Panc1 (cell line): Measurements from ENCODE around the gene LRRK1. TPM values are rescaled to one million over a fixed set of nuclear protein-coding genes. Genes with fewer than 3 reads are reported as not detected.

ENCODE experiments used
- ATAC-seq: fragments of 200-7000 bp; cut with Tn5 transposase; 2 replicates; pipeline ENCODE4 v1.9.1; 2020; ENCODE audit warnings: mild to moderate bottlenecking, moderate library complexity
- BruUV-seq: library from RNA; stranded (reverse); fragments of 400-500 nt; replicated peaks from 2 replicates; lab custom pipeline; 2021; lab: Mats Ljungman, UMichigan
- CTCF ChIA-PET: fragments of 300-600 bp; sonication (Branson Sonifier 250); formaldehyde crosslinking; loops from one replicate; lab custom pipeline; 2022; ENCODE audit warnings: antibody characterized with exemption; lab: Charles Lee
- POLR2A ChIA-PET: fragments of 300-600 bp; sonication (Branson Sonifier 250); formaldehyde crosslinking; loops from one replicate; lab custom pipeline; 2022; ENCODE audit warnings: antibody characterized with exemption; lab: Charles Lee
- DNase-seq: peaks from one replicate; pipeline ENCODE4 v3.0.0-alpha.2; 2010; ENCODE audit warnings: low read depth, low spot score
- H3K27ac ChIP-seq: 2 replicates; pipeline ENCODE4 v1.5.1; 2011; ENCODE audit warnings: mild to moderate bottlenecking, low read length, inconsistent platforms
- H3K27me3 ChIP-seq: fragments of 200-500 bp; sonication (Bioruptor generic); 2 replicates; pipeline ENCODE4 v1.6.0; 2014; ENCODE audit warnings: low read length, inconsistent platforms; ENCODE audit not compliant: control insufficient read depth, insufficient read depth
- H3K36me3 ChIP-seq: fragments of 200-500 bp; sonication (Bioruptor generic); 2 replicates; pipeline ENCODE4 v1.5.1; 2014; ENCODE audit warnings: inconsistent platforms, mild to moderate bottlenecking, low read length, moderate library complexity; ENCODE audit not compliant: control insufficient read depth, insufficient read depth
- H3K4me1 ChIP-seq: 2 replicates; pipeline ENCODE4 v1.5.1; 2011; ENCODE audit warnings: inconsistent platforms, mild to moderate bottlenecking, low read length, moderate library complexity; ENCODE audit not compliant: control insufficient read depth, insufficient read depth
- H3K4me3 ChIP-seq, 2 experiments: 2 replicates each; pipeline ENCODE4 v1.5.1; 2011 to 2012; ENCODE audit warnings: low read depth in 2 of 2, low read length in 2 of 2, mild to moderate bottlenecking in 2 of 2, inconsistent platforms in 1 of 2, moderate library complexity in 1 of 2
- H3K9me3 ChIP-seq: fragments of 200-500 bp; sonication (Bioruptor generic); 2 replicates; pipeline ENCODE4 v1.5.1; 2014; ENCODE audit warnings: low read depth, mild to moderate bottlenecking, inconsistent platforms, low read length, moderate library complexity; ENCODE audit not compliant: control insufficient read depth, insufficient read depth
- POLR2AphosphoS5 ChIP-seq: IDR thresholded peaks from 2 replicates; pipeline ENCODE4 v1.6.1; 2012; ENCODE audit warnings: mild to moderate bottlenecking, low read depth, low read length, moderate library complexity
- SIN3A ChIP-seq: IDR thresholded peaks from 2 replicates; pipeline ENCODE4 v1.6.1; 2012; ENCODE audit warnings: low read depth, mild to moderate bottlenecking, low read length, moderate library complexity, borderline replicate concordance; ENCODE audit not compliant: insufficient read depth
- TCF7L2 ChIP-seq: IDR thresholded peaks from 2 replicates; pipeline ENCODE4 v1.6.1; 2011; ENCODE audit warnings: mild to moderate bottlenecking, low read depth, low read length, inconsistent platforms
- in situ Hi-C: cut with HindIII; loops from 2 replicates; pipeline ENCODE4 v1.10.0; 2016; ENCODE audit warnings: low sequenced_read_pairs, low pct_unique_long_range_greater_than_20kb
- intact Hi-C: fragments of 100-400 bp; cut with micrococcal nuclease; formaldehyde crosslinking; loops from one replicate; pipeline ENCODE4 v1.10.0; 2022; ENCODE audit not compliant: unreplicated experiment
- total RNA-seq: library from RNA; stranded (reverse); gene quantifications from one replicate; pipeline ENCODE4 v1.2.1, GENCODE V29; 2021; ENCODE audit not compliant: unreplicated experiment
- TF ChIP-seq, protein P1 (sequence below): fragments of 450-650 bp; IDR thresholded peaks from 2 replicates; pipeline ENCODE4 v1.5.1; 2017; ENCODE audit warnings: mild to moderate bottlenecking
- TF ChIP-seq, protein P2 (sequence below), 2 experiments: IDR thresholded peaks; 2 replicates each; pipeline ENCODE4 v1.6.1; 2011 to 2012; ENCODE audit warnings: low read depth in 2 of 2, control low read depth in 1 of 2, low read length in 1 of 2, mild to moderate bottlenecking in 1 of 2, moderate library complexity in 1 of 2; ENCODE audit not compliant: insufficient read depth in 1 of 2

Gene LRRK1
- total RNA-seq, 1 experiment from 2014 or later = 88.0 TPM

DNA sequence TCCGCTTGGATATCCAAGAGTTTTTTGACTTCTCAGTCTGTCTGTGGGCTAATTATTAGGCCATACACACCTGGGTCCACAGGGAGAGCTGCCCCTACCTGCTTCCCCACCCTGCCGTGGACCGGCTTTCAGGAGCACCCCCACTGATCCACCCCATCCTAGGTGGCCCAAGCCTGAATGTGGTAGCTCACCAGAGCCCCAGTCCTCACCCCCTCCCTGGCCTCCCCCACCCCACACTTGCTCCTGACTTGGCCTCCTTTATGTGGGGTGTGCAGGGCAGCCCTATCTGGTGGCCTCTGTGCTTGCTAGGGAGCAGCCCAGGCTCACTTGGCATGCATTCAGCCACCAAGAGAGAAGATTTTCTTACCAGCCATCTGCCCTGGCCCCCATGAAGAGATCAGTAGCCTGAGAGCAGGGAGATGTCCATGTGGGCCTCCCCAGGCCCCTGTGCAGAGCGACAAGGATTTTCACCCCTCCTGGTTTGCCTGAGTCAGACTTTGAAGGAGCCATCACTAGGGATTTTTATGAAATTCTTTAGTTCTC, 11.2 kb downstream of the LRRK1 start:
- BruUV-seq = no TSS peak
- DNase-seq (no peak), ATAC-seq (peak; percentile 9)
- in situ Hi-C loops (no loop called here), intact Hi-C loops (no loop called here)
- POLR2A ChIA-PET = interaction anchor here (0.8 to 1.0 kb wide), 2 partner anchors 10 to 12 kb away, joined by 3 read pairs; no protein-coding TSS in a partner anchor
- Histone ChIP-seq H3K36me3 (peaks cover 23% of the 10 kb centered on the region), H3K9me3 (no peaks in the 10 kb centered on the region), H3K4me3 (no peak overlapping the region), H3K27me3 (no peaks in the 10 kb centered on the region), H3K27ac (peak overlapping the region; percentile 87), H3K4me1 (peaks cover 46% of the 10 kb centered on the region)
- CTCF ChIA-PET = no interaction called here
- TF ChIP-seq SIN3A (no peak), TCF7L2 (no peak), POLR2AphosphoS5 (no peak)
- TF ChIP-seq, protein P1, sequence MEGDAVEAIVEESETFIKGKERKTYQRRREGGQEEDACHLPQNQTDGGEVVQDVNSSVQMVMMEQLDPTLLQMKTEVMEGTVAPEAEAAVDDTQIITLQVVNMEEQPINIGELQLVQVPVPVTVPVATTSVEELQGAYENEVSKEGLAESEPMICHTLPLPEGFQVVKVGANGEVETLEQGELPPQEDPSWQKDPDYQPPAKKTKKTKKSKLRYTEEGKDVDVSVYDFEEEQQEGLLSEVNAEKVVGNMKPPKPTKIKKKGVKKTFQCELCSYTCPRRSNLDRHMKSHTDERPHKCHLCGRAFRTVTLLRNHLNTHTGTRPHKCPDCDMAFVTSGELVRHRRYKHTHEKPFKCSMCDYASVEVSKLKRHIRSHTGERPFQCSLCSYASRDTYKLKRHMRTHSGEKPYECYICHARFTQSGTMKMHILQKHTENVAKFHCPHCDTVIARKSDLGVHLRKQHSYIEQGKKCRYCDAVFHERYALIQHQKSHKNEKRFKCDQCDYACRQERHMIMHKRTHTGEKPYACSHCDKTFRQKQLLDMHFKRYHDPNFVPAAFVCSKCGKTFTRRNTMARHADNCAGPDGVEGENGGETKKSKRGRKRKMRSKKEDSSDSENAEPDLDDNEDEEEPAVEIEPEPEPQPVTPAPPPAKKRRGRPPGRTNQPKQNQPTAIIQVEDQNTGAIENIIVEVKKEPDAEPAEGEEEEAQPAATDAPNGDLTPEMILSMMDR = no peak
- TF ChIP-seq, protein P2, sequence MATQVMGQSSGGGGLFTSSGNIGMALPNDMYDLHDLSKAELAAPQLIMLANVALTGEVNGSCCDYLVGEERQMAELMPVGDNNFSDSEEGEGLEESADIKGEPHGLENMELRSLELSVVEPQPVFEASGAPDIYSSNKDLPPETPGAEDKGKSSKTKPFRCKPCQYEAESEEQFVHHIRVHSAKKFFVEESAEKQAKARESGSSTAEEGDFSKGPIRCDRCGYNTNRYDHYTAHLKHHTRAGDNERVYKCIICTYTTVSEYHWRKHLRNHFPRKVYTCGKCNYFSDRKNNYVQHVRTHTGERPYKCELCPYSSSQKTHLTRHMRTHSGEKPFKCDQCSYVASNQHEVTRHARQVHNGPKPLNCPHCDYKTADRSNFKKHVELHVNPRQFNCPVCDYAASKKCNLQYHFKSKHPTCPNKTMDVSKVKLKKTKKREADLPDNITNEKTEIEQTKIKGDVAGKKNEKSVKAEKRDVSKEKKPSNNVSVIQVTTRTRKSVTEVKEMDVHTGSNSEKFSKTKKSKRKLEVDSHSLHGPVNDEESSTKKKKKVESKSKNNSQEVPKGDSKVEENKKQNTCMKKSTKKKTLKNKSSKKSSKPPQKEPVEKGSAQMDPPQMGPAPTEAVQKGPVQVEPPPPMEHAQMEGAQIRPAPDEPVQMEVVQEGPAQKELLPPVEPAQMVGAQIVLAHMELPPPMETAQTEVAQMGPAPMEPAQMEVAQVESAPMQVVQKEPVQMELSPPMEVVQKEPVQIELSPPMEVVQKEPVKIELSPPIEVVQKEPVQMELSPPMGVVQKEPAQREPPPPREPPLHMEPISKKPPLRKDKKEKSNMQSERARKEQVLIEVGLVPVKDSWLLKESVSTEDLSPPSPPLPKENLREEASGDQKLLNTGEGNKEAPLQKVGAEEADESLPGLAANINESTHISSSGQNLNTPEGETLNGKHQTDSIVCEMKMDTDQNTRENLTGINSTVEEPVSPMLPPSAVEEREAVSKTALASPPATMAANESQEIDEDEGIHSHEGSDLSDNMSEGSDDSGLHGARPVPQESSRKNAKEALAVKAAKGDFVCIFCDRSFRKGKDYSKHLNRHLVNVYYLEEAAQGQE (IDR thresholded peaks at IDR 0.05; ENCODE audit: insufficient read depth in 1 of 2, low read depth in 2 of 2, low read length in 1 of 2) = no peak

DNA sequence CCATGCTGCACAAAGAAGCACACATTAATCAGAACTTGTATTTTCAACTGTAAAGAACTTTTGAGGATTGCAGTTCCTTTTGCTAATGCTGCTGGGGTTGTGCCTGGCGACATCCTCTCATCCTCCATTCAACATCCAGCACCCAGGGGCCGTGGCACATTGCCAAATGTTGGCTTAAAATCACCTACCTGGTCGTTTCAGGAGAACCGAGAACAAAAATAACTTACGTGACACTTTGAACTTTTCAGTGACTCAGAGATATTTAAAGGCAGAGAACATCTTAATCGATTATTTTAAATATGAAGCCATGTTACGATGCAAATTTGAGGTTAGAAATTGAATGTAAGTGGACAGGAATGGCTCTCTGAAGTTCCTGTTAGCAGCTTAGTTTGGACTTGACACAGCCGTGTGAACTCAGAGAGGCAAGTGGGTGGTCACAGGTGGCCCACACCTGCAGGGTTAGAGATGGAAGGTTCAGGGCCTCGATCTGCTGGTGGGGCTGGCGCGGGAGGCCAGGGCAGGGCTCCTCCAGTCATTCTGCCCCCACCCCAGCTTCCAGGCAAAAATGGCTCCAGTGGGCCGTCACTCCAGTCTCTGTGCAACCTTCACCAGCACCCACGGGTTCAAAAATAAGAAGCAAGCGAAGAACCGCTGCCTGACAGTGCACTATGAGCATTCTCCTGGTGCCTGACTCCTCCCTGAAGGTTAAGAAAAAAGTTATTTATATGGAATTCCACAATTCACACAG, 12.2 kb downstream of the LRRK1 start:
- in situ Hi-C loops = no loop called here
- TF ChIP-seq, protein P2 (IDR thresholded peaks at IDR 0.05; ENCODE audit: insufficient read depth in 1 of 2, low read depth in 2 of 2, low read length in 1 of 2) = no peak
- peak; percentile 13; the same call in 1 of the 2 replicates for TF ChIP-seq POLR2AphosphoS5
- POLR2A ChIA-PET = interaction anchor here (0.7 to 0.8 kb wide), 2 partner anchors 11 to 853 kb away, joined by 3 to 4 read pairs; no protein-coding TSS in a partner anchor

More for the DNA sequence above, 12.2 kb downstream of the LRRK1 start:
- Histone ChIP-seq H3K9me3 (no peaks in the 10 kb centered on the region), H3K27me3 (no peaks in the 10 kb centered on the region), H3K4me1 (peaks cover 46% of the 10 kb centered on the region), H3K36me3 (peaks cover 18% of the 10 kb centered on the region), H3K4me3 (no peak overlapping the region), H3K27ac (peak overlapping the region; percentile 87)
- TSS peak; percentile 15 for BruUV-seq
- intact Hi-C loops = no loop called here
- DNase-seq (no peak), ATAC-seq (no peak)
- CTCF ChIA-PET = interaction anchor here (0.6 kb wide), 1 partner anchor 85 kb away, joined by 4 read pairs; no protein-coding TSS in a partner anchor
